Rectal smooth muscle tissue (tissue), 1 donor: ENCODE measurements around the gene RNF145.

Source experiments
- H3K27ac ChIP-seq: one replicate; pipeline ENCODE4 v1.7.0; 2013; ENCODE audit warnings: low read depth, low read length, inconsistent platforms
- H3K27me3 ChIP-seq: one replicate; pipeline ENCODE4 v1.7.0; 2013; ENCODE audit warnings: low read length; ENCODE audit not compliant: control insufficient read depth, insufficient read depth
- H3K36me3 ChIP-seq: one replicate; pipeline ENCODE4 v1.7.0; 2013; ENCODE audit warnings: low read length; ENCODE audit not compliant: control insufficient read depth, insufficient read depth
- H3K4me1 ChIP-seq: one replicate; pipeline ENCODE4 v1.7.0; 2013; ENCODE audit warnings: low read length; ENCODE audit not compliant: control insufficient read depth, insufficient read depth
- H3K4me3 ChIP-seq: one replicate; pipeline ENCODE4 v1.7.0; 2013; ENCODE audit warnings: low read length
- H3K9ac ChIP-seq: one replicate; pipeline ENCODE4 v1.7.0; 2013; ENCODE audit warnings: low read length

Gene RNF145

GRCh38 chr5:159203351-159203750, 6.0 kb downstream of the RNF145 start:
- Histone ChIP-seq H3K27ac (no peak overlapping the region), H3K4me3 (no peak overlapping the region), H3K9ac (no peak overlapping the region), H3K36me3 (no peaks in the 10 kb centered on the region), H3K27me3 (no peaks in the 10 kb centered on the region), H3K4me1 (peaks cover 13% of the 10 kb centered on the region)

- H3K36me3 ChIP-seq: peaks cover 3% of the 10 kb centered on the region
- peaks cover 13% of the 10 kb centered on the region for H3K4me1 ChIP-seq
- no peak overlapping the region for H3K4me3 ChIP-seq
- no peaks in the 10 kb centered on the region for H3K27me3 ChIP-seq
- no peak overlapping the region for H3K27ac ChIP-seq
- no peak overlapping the region for H3K9ac ChIP-seq
These were observed 7.2 kb downstream of the RNF145 start for GRCh38 chr5:159202151-159202550.

DNA sequence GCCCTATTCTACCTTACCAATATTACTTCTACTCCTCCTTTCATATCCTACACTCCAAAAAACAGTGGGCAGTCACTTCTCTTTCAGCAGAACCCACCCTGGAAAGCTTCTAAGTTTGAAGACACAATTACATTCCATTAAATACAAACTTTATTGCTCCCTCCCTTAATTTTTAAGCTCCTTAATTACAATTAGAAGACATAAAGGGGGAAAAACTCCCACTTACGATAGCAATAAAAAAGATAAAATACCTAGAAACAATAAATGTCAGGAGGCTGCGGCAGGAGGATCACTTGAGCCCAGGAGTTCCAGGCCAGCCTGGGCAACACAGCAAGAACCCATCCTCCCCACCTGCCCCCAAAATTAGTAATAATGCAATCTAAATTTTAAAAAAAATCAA, 9.6 kb downstream of the RNF145 start:
- Histone ChIP-seq H3K4me1 (no peaks in the 10 kb centered on the region), H3K27ac (no peak overlapping the region), H3K36me3 (peaks cover 4% of the 10 kb centered on the region), H3K4me3 (no peak overlapping the region), H3K27me3 (no peaks in the 10 kb centered on the region), H3K9ac (no peak overlapping the region)

DNA sequence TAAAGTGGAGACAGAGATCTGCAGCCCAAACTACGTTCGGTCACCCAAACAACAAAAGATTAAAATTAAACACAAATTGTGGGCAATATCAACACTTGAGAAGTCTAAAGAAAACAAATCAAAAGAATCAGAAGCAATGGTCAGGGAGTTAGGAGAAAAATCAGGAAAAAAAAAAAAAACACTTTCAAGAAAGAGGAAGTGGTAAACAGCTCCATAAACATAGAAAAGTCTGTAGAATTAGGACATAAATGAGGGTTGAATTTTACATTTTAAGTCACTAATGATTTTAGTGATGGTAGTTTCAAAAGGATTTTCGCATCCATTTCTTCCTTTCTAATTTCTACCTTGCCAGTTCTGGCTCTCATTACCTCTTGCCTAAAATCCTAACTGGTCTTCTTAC, 10.1 kb downstream of the RNF145 start:
- Histone ChIP-seq H3K4me1 (no peaks in the 10 kb centered on the region), H3K36me3 (peaks cover 4% of the 10 kb centered on the region), H3K27me3 (no peaks in the 10 kb centered on the region), H3K9ac (no peak overlapping the region), H3K4me3 (no peak overlapping the region), H3K27ac (no peak overlapping the region)

GRCh38 chr5:159198063-159199036, 11.0 kb downstream of the RNF145 start:
- Histone ChIP-seq H3K27ac (no peak overlapping the region), H3K36me3 (peaks cover 6% of the 10 kb centered on the region), H3K27me3 (no peaks in the 10 kb centered on the region), H3K9ac (no peak overlapping the region), H3K4me1 (no peaks in the 10 kb centered on the region), H3K4me3 (no peak overlapping the region)

GRCh38 chr5:159195775-159196174, 13.6 kb downstream of the RNF145 start:
- Histone ChIP-seq H3K27me3 (no peaks in the 10 kb centered on the region), H3K4me1 (no peaks in the 10 kb centered on the region), H3K9ac (no peak overlapping the region), H3K36me3 (peaks cover 6% of the 10 kb centered on the region), H3K4me3 (no peak overlapping the region), H3K27ac (no peak overlapping the region)

DNA sequence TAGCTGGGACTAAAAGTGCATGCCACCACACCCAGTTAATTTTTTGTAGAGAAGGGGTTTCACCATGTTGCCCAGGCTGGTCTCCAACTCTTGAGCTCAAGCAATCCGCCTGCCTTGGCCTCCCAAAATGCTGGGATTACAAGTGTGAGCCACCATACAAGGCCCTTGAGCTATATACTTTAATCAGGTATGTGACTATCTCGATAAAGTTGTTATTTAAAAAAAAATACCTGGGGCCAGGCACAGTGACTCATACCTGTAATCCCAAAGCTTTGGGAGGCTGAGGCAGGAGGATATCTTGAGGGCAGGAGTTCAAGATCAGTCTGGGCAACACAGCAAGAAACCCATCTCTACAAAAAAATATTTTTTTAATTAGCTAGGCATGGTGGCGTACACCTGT, 19.2 kb downstream of the RNF145 start:
- H3K27ac ChIP-seq: no peak overlapping the region
- H3K27me3 ChIP-seq: no peaks in the 10 kb centered on the region
- peaks cover 5% of the 10 kb centered on the region for H3K36me3 ChIP-seq
- no peak overlapping the region for H3K9ac ChIP-seq
- H3K4me3 ChIP-seq: no peak overlapping the region
- peaks cover 3% of the 10 kb centered on the region for H3K4me1 ChIP-seq

GRCh38 chr5:159189310-159189709, 20.0 kb downstream of the RNF145 start:
- H3K27ac ChIP-seq: no peak overlapping the region
- H3K36me3 ChIP-seq: peaks cover 5% of the 10 kb centered on the region
- no peaks in the 10 kb centered on the region for H3K27me3 ChIP-seq
- H3K4me3 ChIP-seq: no peak overlapping the region
- H3K4me1 ChIP-seq: peaks cover 5% of the 10 kb centered on the region
- no peak overlapping the region for H3K9ac ChIP-seq

- Histone ChIP-seq H3K4me3 (no peak overlapping the region), H3K27me3 (no peaks in the 10 kb centered on the region), H3K27ac (no peak overlapping the region), H3K36me3 (peaks cover 3% of the 10 kb centered on the region), H3K9ac (no peak overlapping the region), H3K4me1 (peaks cover 5% of the 10 kb centered on the region)
These were observed 21.6 kb downstream of the RNF145 start for GRCh38 chr5:159187719-159188118.

- no peak overlapping the region for H3K4me3 ChIP-seq
- peaks cover 5% of the 10 kb centered on the region for H3K4me1 ChIP-seq
- H3K36me3 ChIP-seq: peaks cover 3% of the 10 kb centered on the region
- no peak overlapping the region for H3K27ac ChIP-seq
- H3K27me3 ChIP-seq: no peaks in the 10 kb centered on the region
- no peak overlapping the region for H3K9ac ChIP-seq
These were observed 23.0 kb downstream of the RNF145 start for GRCh38 chr5:159186319-159186718.

GRCh38 chr5:159185773-159186172, 23.6 kb downstream of the RNF145 start:
- Histone ChIP-seq H3K27ac (no peak overlapping the region), H3K36me3 (peaks cover 4% of the 10 kb centered on the region), H3K27me3 (no peaks in the 10 kb centered on the region), H3K9ac (no peak overlapping the region), H3K4me3 (no peak overlapping the region), H3K4me1 (peaks cover 5% of the 10 kb centered on the region)

DNA sequence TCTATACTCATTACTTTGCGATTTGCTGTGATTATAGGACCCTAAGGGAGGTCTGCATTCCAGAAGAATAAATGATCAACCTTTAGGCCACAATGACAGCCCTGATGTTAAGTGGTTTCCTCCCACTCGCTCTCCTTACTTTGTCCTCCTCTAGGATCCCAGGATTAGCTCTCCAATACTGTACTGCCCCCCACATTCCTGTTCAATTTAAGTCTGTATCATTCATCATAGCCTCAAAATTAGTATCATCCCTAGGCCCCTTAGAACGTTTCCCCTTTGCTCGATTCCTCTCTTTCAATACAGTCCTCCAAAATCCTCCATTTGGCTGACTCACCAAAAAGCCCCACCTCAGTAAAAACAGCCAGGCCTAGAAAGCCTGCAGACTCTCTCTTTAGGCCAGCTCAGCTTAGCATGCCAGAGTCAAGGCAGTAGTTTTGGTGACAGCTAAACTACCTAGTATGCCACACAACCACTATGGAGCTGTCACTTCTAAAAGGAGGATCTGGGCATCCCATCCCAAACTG, 24.4 kb downstream of the RNF145 start:
- H3K36me3 ChIP-seq: peaks cover 6% of the 10 kb centered on the region
- H3K4me1 ChIP-seq: peaks cover 7% of the 10 kb centered on the region
- no peak overlapping the region for H3K27ac ChIP-seq
- H3K9ac ChIP-seq: no peak overlapping the region
- H3K27me3 ChIP-seq: no peaks in the 10 kb centered on the region
- H3K4me3 ChIP-seq: no peak overlapping the region

DNA sequence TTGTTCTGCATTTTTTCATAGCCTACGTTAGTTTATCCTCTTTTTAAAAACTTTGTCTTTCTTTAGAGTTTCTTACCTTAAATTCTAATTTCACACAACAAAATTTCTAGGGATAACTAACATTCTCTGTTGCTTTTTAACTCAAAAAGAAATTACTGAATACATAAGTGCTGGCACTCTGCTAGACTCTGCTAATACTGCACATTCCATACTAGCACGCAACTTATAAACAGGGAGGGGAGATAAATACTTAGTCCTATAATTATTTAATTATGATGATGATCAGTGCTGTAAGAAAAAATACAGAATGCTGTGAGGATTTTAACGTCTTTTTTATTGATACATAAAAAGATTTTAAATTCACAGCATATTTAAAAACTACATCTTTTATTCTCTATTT, 25.1 kb downstream of the RNF145 start:
- Histone ChIP-seq H3K4me3 (no peak overlapping the region), H3K27ac (no peak overlapping the region), H3K27me3 (no peaks in the 10 kb centered on the region), H3K36me3 (peaks cover 6% of the 10 kb centered on the region), H3K4me1 (peaks cover 14% of the 10 kb centered on the region), H3K9ac (no peak overlapping the region)
